H1 (cell line): ENCODE results near the gene FGF2.

Source experiments
- BACH1 ChIP-seq: IDR thresholded peaks from 2 replicates; pipeline ENCODE4 v1.6.1; 2012; ENCODE audit warnings: low read length, improper control_type of control experiment
- BRCA1 ChIP-seq: IDR thresholded peaks from 2 replicates; pipeline ENCODE4 v1.6.1; 2012; ENCODE audit warnings: low read depth, low read length, improper control_type of control experiment
- CTCF ChIP-seq, 3 experiments: IDR thresholded peaks; 1 replicate in 2 of 3; 2 replicates in 1 of 3; pipeline versions ENCODE4 v1.5.1 to v1.6.1; 2011; ENCODE audit warnings: low read length in 3 of 3, mild to moderate bottlenecking in 3 of 3, inconsistent platforms in 2 of 3, low read depth in 1 of 3, moderate library complexity in 1 of 3; ENCODE audit not compliant: insufficient read depth in 1 of 3; ENCODE audit errors: control extremely low read depth in 1 of 3
- EGR1 ChIP-seq: IDR thresholded peaks from 2 replicates; pipeline ENCODE4 v1.6.1; 2011; ENCODE audit warnings: low read depth, low read length, borderline replicate concordance
- FOSL1 ChIP-seq: IDR thresholded peaks from 2 replicates; pipeline ENCODE4 v1.6.1; 2011; ENCODE audit warnings: mild to moderate bottlenecking, low read depth, low read length, moderate library complexity; ENCODE audit not compliant: insufficient read depth
- GABPA ChIP-seq: IDR thresholded peaks from 2 replicates; pipeline ENCODE4 v1.6.1; 2011; ENCODE audit warnings: mild to moderate bottlenecking, low read length, moderate library complexity, borderline replicate concordance; ENCODE audit not compliant: insufficient read depth
- JUND ChIP-seq: IDR thresholded peaks from 2 replicates; pipeline ENCODE4 v1.6.1; 2011; ENCODE audit warnings: mild to moderate bottlenecking, improper control_type of control experiment, low read length
- KDM5A ChIP-seq: fragments of 200-600 bp; IDR thresholded peaks from 2 replicates; pipeline ENCODE4 v1.7.1; 2012; ENCODE audit warnings: mild to moderate bottlenecking, low read length, inconsistent platforms, mixed read lengths
- POLR2A ChIP-seq, 2 experiments: IDR thresholded peaks; 1 replicate in 1 of 2; 2 replicates in 1 of 2; pipeline ENCODE4 v1.6.1; 2011; ENCODE audit warnings: low read depth in 2 of 2, low read length in 2 of 2, mild to moderate bottlenecking in 2 of 2; ENCODE audit errors: control extremely low read depth in 1 of 2
- RAD21 ChIP-seq, 2 experiments: IDR thresholded peaks in 1 of 2; conservative IDR thresholded peaks in 1 of 2; 2 replicates each; pipeline ENCODE4 v1.6.1; 2011; ENCODE audit warnings: low read depth in 2 of 2, low read length in 2 of 2, improper control_type of control experiment in 1 of 2, inconsistent platforms in 1 of 2, mild to moderate bottlenecking in 1 of 2, moderate library complexity in 1 of 2
- RFX5 ChIP-seq: IDR thresholded peaks from 2 replicates; pipeline ENCODE4 v1.6.1; 2011; ENCODE audit warnings: low read depth, low read length, improper control_type of control experiment, borderline replicate concordance
- TAF7 ChIP-seq: optimal IDR thresholded peaks from 2 replicates; pipeline ENCODE3; 2011; ENCODE audit warnings: low read depth, mild to moderate bottlenecking, inconsistent platforms, low read length, moderate library complexity, borderline replicate concordance
- TCF12 ChIP-seq: IDR thresholded peaks from 2 replicates; pipeline ENCODE4 v1.6.1; 2011; ENCODE audit warnings: low read depth, mild to moderate bottlenecking, low read length

- TF ChIP-seq EGR1: no peak
- TF ChIP-seq RFX5: no peak
- TF ChIP-seq POLR2A (IDR thresholded peaks at IDR 0.05; ENCODE audit: control extremely low read depth in 1 of 2, low read depth in 2 of 2, low read length in 2 of 2): no peak
- no peak for TF ChIP-seq CTCF (IDR thresholded peaks at IDR 0.05; ENCODE audit: control extremely low read depth in 1 of 3, insufficient read depth in 1 of 3, low read depth in 1 of 3, low read length in 3 of 3)
- TF ChIP-seq GABPA: no peak
- TF ChIP-seq BACH1: no peak
- TF ChIP-seq BRCA1: no peak
- TF ChIP-seq RAD21 (IDR thresholded peaks at IDR 0.05 in 1 of 2, conservative IDR thresholded peaks at IDR 0.05 in 1 of 2; ENCODE audit: low read depth in 2 of 2, low read length in 2 of 2): no peak
- no peak for TF ChIP-seq FOSL1
- no peak for TF ChIP-seq KDM5A
- no peak for TF ChIP-seq TCF12
- TF ChIP-seq TAF7: no peak
- TF ChIP-seq JUND: no peak
These were observed 32.1 kb downstream of the FGF2 start for GRCh38 chr4:122858705-122859104.
